Lower lobe of right lung (tissue), 2 donors: Measurements from ENCODE around the gene UTRN. TPM values are rescaled to one million over a fixed set of nuclear protein-coding genes. Genes with fewer than 3 reads are reported as not detected.

Experiments
- ATAC-seq, 2 donors: fragments of 200-7000 bp; cut with Tn5 transposase; one replicate each; pipeline ENCODE4 v1.9.1; 2020 to 2022; ENCODE audit warnings: mild to moderate bottlenecking in 2 of 2, moderate library complexity in 2 of 2
- DNase-seq: peaks from one replicate; pipeline ENCODE4 v3.0.0-alpha.2; 2020
- H3K27ac ChIP-seq: fragments of 200-600 bp; one replicate; pipeline ENCODE4 v1.8.0; 2022
- H3K27me3 ChIP-seq: fragments of 200-600 bp; one replicate; pipeline ENCODE4 v1.8.0; 2022; ENCODE audit warnings: low read depth
- H3K36me3 ChIP-seq: fragments of 200-600 bp; one replicate; pipeline ENCODE4 v1.8.0; 2022; ENCODE audit warnings: mild to moderate bottlenecking
- H3K4me1 ChIP-seq: fragments of 200-600 bp; one replicate; pipeline ENCODE4 v1.8.0; 2022
- H3K4me3 ChIP-seq: fragments of 200-600 bp; one replicate; pipeline ENCODE4 v1.8.0; 2022; ENCODE audit warnings: mild to moderate bottlenecking
- H3K9me3 ChIP-seq: fragments of 200-600 bp; one replicate; pipeline ENCODE4 v1.8.0; 2022
- CTCF ChIP-seq: fragments of 200-600 bp; IDR thresholded peaks from one replicate; pipeline ENCODE4 v1.8.0; 2022; ENCODE audit warnings: antibody characterized with exemption, mild to moderate bottlenecking
- intact Hi-C: fragments of 100-400 bp; cut with DNase I; formaldehyde crosslinking; loops from one replicate; pipeline ENCODE4 v1.11.0; 2022
- long read RNA-seq: library from polyadenylated mRNA; unstranded; transcript quantifications from one replicate; pipeline ENCODE4 v2.0.0, GENCODE V29; 2021
- total RNA-seq: library from RNA; stranded (reverse); fragmentation: NEBNext Ultra II Directional; extraction: Animal tissue kit (Norgen Biotek cat#: 25700); gene quantifications from one replicate; pipeline ENCODE4 v1.2.1, GENCODE V29; 2021
- donor health status: DM: no; HTN: yes; CAD: no; lungs with severe emphysema.

Gene UTRN
- 275 TPM for total RNA-seq
- long read RNA-seq, partial matches to known transcripts: 35 of 70 reads
- long read RNA-seq, other reads (novel, unspliced or antisense): 35 of 70 reads

DNA sequence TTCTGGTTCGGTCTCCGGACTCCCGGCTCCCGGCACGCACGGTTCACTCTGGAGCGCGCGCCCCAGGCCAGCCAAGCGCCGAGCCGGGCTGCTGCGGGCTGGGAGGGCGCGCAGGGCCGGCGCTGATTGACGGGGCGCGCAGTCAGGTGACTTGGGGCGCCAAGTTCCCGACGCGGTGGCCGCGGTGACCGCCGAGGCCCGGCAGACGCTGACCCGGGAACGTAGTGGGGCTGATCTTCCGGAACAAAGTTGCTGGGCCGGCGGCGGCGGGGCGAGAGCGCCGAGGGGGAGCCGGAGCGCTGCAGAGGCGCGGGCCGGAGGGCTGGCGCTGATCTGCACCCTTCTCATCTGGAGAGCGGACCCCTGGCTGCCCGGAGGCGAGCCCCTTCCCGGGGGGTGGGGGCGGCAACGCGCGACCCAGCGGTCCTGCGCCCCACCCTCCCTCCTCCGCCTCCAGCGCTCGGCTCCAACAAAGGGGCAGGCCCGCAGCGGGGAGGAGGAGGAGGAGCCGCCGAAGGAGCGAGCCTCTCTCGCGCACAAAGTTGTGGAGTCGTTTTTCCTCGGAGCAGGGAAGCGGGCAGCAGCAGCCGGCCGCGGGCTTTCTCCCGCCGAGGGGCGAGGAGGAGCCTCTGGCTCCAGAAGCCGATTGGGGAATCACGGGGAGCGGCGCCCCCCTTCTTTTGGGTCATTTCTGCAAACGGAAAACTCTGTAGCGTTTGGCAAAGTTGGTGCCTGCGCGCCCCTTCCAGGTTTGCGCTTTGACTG, at the start of gene UTRN:
TSS of gene UTRN (plus strand) at position 553 of the 765 bp plus-strand sequence. CDS start 6,494 bp downstream, outside the sequence.
- ATAC-seq (peak; percentile 87 to 89), DNase-seq (peak; percentile 87)
- Histone ChIP-seq H3K4me3 (peak within 1 kb of the TSS; percentile 96), H3K36me3 (no peaks in the 10 kb centered on the region), H3K9me3 (no peaks in the 10 kb centered on the region), H3K4me1 (peaks cover 22% of the 10 kb centered on the region), H3K27ac (peak within 1 kb of the TSS; percentile 93), H3K27me3 (no peaks in the 10 kb centered on the region)
- intact Hi-C loops: no loop called here
- no peak for TF ChIP-seq CTCF

DNA sequence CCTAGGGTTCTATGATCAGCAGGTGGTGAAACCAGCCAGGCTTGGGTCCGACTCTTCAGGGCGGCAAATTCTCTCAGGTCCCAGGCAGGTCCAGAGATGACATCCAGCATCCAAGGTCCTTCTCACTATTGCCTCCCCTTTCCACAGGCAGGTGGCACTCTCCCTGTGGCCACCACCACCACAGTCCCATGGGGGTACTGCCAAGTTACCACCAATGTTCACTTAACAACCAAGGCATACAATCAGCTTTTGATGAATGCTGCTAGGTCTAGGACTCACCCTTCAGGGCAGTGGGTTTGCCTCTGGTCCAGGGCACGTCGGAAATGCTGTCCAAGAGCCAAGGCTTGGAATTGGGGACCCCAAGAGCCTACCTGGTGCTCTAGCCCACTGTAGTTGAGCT, 40.4 kb upstream of the UTRN start:
- intact Hi-C loops: no loop called here
- no peak for DNase-seq
- Histone ChIP-seq H3K4me1 (no peaks in the 10 kb centered on the region), H3K36me3 (no peaks in the 10 kb centered on the region), H3K27ac (no peak overlapping the region), H3K27me3 (no peaks in the 10 kb centered on the region), H3K4me3 (no peak overlapping the region), H3K9me3 (no peaks in the 10 kb centered on the region)
- TF ChIP-seq CTCF: no peak
- no peak for ATAC-seq

DNA sequence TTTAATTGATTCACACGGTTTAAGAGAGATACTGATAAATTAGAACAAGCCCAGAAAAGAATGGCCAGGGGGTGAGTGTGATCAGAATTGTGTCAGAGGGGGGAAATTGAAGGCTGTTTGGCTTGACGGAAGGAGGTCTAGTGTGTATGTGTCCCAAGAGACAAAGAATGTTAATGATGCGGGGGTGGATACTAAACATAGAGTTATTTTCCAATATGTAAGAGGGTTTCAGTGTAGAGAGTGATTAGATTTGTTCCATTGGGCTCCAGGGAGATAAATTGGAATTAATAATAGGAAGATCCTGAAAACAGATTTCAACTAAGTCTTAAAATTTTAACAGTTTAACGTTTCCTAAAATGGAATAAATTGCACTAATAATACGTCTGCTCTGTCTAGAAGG, 38.1 kb upstream of the UTRN start:
- no peaks in the 10 kb centered on the region for H3K27me3 ChIP-seq
- no peak overlapping the region for H3K4me3 ChIP-seq
- no peak for TF ChIP-seq CTCF
- intact Hi-C loops: no loop called here
- H3K4me1 ChIP-seq: no peaks in the 10 kb centered on the region
- no peak for ATAC-seq
- H3K36me3 ChIP-seq: no peaks in the 10 kb centered on the region
- no peaks in the 10 kb centered on the region for H3K9me3 ChIP-seq
- no peak for DNase-seq
- H3K27ac ChIP-seq: no peak overlapping the region

- no peaks in the 10 kb centered on the region for H3K9me3 ChIP-seq
- H3K36me3 ChIP-seq: no peaks in the 10 kb centered on the region
- ATAC-seq (no peak), DNase-seq (no peak)
- no peaks in the 10 kb centered on the region for H3K27me3 ChIP-seq
- no peak for TF ChIP-seq CTCF
- H3K4me3 ChIP-seq: no peak overlapping the region
- H3K4me1 ChIP-seq: no peaks in the 10 kb centered on the region
- intact Hi-C loops: no loop called here
- no peak overlapping the region for H3K27ac ChIP-seq
Measured at GRCh38 chr6:144248003-144248402, 37.1 kb upstream of the UTRN start.

DNA sequence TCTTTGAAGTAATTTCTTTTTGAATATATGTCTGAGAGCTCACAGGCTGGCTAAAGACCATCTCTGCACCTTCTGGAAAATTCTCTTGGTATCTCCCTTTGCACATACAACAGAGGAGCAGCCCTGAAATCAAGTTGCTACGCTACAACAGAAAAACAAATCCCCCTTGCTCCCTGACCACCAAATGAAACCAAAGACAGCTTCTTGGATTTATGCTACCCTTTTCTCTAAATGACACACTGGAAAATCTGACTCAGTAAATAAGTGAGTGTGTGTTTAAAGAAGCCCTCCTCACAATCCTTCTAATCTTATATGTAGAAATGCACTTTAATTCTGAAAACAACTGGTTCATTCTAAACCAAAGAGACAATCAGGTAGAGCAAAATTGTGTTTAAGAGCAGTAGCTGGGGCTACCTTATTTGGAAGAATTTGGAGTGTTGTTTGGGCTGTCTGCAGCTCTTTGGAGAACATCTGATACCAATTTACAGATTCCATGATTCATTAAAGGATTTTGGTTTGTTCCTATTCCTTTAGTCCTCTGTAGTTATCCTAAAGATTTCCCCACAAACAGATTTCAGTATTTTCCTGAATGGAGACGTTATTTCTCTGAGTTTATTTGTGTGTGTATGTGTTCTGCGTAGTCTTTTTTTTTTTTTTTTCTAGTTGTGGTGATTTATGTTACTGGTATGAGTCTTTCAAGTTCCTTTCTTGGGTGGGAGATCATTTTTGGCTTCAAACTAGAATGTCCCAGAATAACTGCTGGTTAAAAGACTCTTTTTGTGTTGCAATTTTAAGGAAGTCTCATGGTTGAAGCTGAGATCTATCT, 36.4 kb upstream of the UTRN start:
- Histone ChIP-seq H3K4me3 (no peak overlapping the region), H3K27ac (no peak overlapping the region), H3K36me3 (no peaks in the 10 kb centered on the region), H3K9me3 (no peaks in the 10 kb centered on the region), H3K27me3 (no peaks in the 10 kb centered on the region), H3K4me1 (no peaks in the 10 kb centered on the region)
- intact Hi-C loops: no loop called here
- DNase-seq: no peak
- no peak for TF ChIP-seq CTCF
- no peak for ATAC-seq
